Loucy (cell line): Measurements from ENCODE around the gene BPIFB2.

Experiments used
- H2AFZ ChIP-seq: fragments of 200-600 bp; sonication (generic); 2 replicates; pipeline ENCODE4 v1.6.0; 2016; ENCODE audit warnings: antibody characterized with exemption, mild to moderate bottlenecking, low read length, moderate library complexity
- H3F3A ChIP-seq: fragments of 200-600 bp; 2 replicates; pipeline ENCODE4 v1.6.0; 2016; ENCODE audit warnings: antibody characterized with exemption, low read depth, mild to moderate bottlenecking
- H3K27me3 ChIP-seq: fragments of 200-600 bp; sonication (generic); 2 replicates; pipeline ENCODE4 v1.6.1; 2014; ENCODE audit warnings: low read length, mild to moderate bottlenecking; ENCODE audit not compliant: insufficient read depth, poor library complexity, severe bottlenecking
- H3K36me3 ChIP-seq: fragments of 200-600 bp; sonication (generic); 2 replicates; pipeline ENCODE4 v1.6.1; 2016; ENCODE audit warnings: low read length; ENCODE audit not compliant: insufficient read depth
- H3K4me1 ChIP-seq: fragments of 200-600 bp; sonication (generic); 2 replicates; pipeline ENCODE4 v1.5.1; 2014; ENCODE audit warnings: low read length, mild to moderate bottlenecking; ENCODE audit not compliant: insufficient read depth, poor library complexity, severe bottlenecking
- H3K4me2 ChIP-seq: fragments of 200-600 bp; sonication (generic); 2 replicates; pipeline ENCODE4 v1.6.0; 2014; ENCODE audit warnings: antibody characterized with exemption, low read length, low read depth, mild to moderate bottlenecking; ENCODE audit not compliant: poor library complexity, severe bottlenecking
- H3K4me3 ChIP-seq: fragments of 200-600 bp; sonication (generic); 2 replicates; pipeline ENCODE4 v1.5.1; 2014; ENCODE audit warnings: low read length, mild to moderate bottlenecking, mixed read lengths; ENCODE audit not compliant: poor library complexity, severe bottlenecking
- H3K79me2 ChIP-seq: fragments of 200-600 bp; sonication (generic); 2 replicates; pipeline ENCODE4 v1.6.1; 2014; ENCODE audit warnings: low read length; ENCODE audit not compliant: insufficient read depth
- H3K9ac ChIP-seq: fragments of 200-600 bp; sonication (generic); 2 replicates; pipeline ENCODE4 v1.6.0; 2014; ENCODE audit warnings: mild to moderate bottlenecking, low read depth, low read length, moderate library complexity; ENCODE audit not compliant: poor library complexity, severe bottlenecking
- H3K9me2 ChIP-seq: fragments of 200-600 bp; sonication (generic); replicated peaks from 2 replicates; pipeline ENCODE4 v1.6.1; 2016; ENCODE audit warnings: low read depth, low read length, mixed read lengths
- H3K9me3 ChIP-seq: fragments of 200-600 bp; sonication (generic); 2 replicates; pipeline ENCODE4 v1.6.1; 2014; ENCODE audit warnings: mild to moderate bottlenecking, antibody characterized with exemption, low read length, low read depth; ENCODE audit not compliant: insufficient read depth
- H4K20me1 ChIP-seq: fragments of 200-600 bp; sonication (generic); 2 replicates; pipeline ENCODE4 v1.6.0; 2014; ENCODE audit warnings: antibody characterized with exemption, low read length, mild to moderate bottlenecking; ENCODE audit not compliant: insufficient read depth, poor library complexity, severe bottlenecking
- EZH2phosphoT487 ChIP-seq: fragments of 200-600 bp; IDR thresholded peaks from 2 replicates; pipeline ENCODE4 v1.6.1; 2018; ENCODE audit warnings: antibody characterized with exemption, mild to moderate bottlenecking, moderate library complexity, borderline replicate concordance
- TF ChIP-seq, protein P1 (sequence below): fragments of 200-600 bp; sonication (generic); conservative IDR thresholded peaks from 2 replicates; pipeline ENCODE4 v1.5.1; 2014; ENCODE audit warnings: mild to moderate bottlenecking, antibody characterized with exemption, low read length

The BPIFB2 gene

DNA sequence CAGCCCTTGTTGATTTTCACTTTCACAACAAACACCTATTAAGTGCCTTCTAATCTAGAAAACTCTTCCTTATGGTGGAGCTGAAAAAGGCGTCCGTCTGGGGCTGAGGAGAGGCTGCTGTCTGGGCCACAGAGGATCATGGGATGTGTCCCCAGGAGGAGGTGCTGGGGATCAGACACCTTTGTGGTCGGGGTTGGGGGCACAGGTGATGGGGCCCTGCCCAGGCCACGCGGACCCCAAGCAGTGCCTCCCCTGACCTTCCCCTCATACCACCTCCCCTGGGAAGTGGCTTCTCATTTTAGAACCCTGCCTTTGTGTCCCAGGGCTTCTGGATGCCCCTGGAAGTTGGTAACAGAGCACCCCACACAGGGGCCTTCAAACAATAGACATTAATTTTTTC, 44.3 kb upstream of the BPIFB2 start:
- H3K9ac ChIP-seq: no peak overlapping the region
- no peaks in the 10 kb centered on the region for H3K27me3 ChIP-seq
- H3K4me3 ChIP-seq: no peak overlapping the region

GRCh38 chr20:32964575-32964974, 42.9 kb upstream of the BPIFB2 start:
- no peak for TF ChIP-seq EZH2phosphoT487
- TF ChIP-seq, protein P1, sequence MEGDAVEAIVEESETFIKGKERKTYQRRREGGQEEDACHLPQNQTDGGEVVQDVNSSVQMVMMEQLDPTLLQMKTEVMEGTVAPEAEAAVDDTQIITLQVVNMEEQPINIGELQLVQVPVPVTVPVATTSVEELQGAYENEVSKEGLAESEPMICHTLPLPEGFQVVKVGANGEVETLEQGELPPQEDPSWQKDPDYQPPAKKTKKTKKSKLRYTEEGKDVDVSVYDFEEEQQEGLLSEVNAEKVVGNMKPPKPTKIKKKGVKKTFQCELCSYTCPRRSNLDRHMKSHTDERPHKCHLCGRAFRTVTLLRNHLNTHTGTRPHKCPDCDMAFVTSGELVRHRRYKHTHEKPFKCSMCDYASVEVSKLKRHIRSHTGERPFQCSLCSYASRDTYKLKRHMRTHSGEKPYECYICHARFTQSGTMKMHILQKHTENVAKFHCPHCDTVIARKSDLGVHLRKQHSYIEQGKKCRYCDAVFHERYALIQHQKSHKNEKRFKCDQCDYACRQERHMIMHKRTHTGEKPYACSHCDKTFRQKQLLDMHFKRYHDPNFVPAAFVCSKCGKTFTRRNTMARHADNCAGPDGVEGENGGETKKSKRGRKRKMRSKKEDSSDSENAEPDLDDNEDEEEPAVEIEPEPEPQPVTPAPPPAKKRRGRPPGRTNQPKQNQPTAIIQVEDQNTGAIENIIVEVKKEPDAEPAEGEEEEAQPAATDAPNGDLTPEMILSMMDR: no peak
- H3K4me3 ChIP-seq: no peak overlapping the region
- H3K9me2 ChIP-seq: no peaks in the 10 kb centered on the region
- no peaks in the 10 kb centered on the region for H4K20me1 ChIP-seq
- no peaks in the 10 kb centered on the region for H3K36me3 ChIP-seq
- peaks cover 47% of the 10 kb centered on the region for H3K4me1 ChIP-seq
- no peak overlapping the region for H3K4me2 ChIP-seq
- H3F3A ChIP-seq: no peaks in the 10 kb centered on the region
- H3K9ac ChIP-seq: no peak overlapping the region
- H2AFZ ChIP-seq: no peak overlapping the region
- H3K9me3 ChIP-seq: no peaks in the 10 kb centered on the region
- no peaks in the 10 kb centered on the region for H3K79me2 ChIP-seq
- no peaks in the 10 kb centered on the region for H3K27me3 ChIP-seq

More for the DNA sequence above, 44.3 kb upstream of the BPIFB2 start:
- H2AFZ ChIP-seq: 0 out of 2 replicates have a peak overlapping the region, but pooled peaks have one; percentile 10
- H3K79me2 ChIP-seq: no peaks in the 10 kb centered on the region
- peaks cover 35% of the 10 kb centered on the region for H3K4me1 ChIP-seq
- TF ChIP-seq EZH2phosphoT487: no peak
- TF ChIP-seq, protein P1: no peak
- no peaks in the 10 kb centered on the region for H4K20me1 ChIP-seq
- no peaks in the 10 kb centered on the region for H3K9me3 ChIP-seq
- H3F3A ChIP-seq: no peaks in the 10 kb centered on the region
- no peak overlapping the region for H3K4me2 ChIP-seq
- H3K9me2 ChIP-seq: no peaks in the 10 kb centered on the region
- no peaks in the 10 kb centered on the region for H3K36me3 ChIP-seq

GRCh38 chr20:32965115-32965514, 42.4 kb upstream of the BPIFB2 start:
- H2AFZ ChIP-seq: no peak overlapping the region; the same call in 1 of the 2 replicates
- TF ChIP-seq, protein P1: no peak
- no peak for TF ChIP-seq EZH2phosphoT487

More at GRCh38 chr20:32965115-32965514, 42.4 kb upstream of the BPIFB2 start:
- no peaks in the 10 kb centered on the region for H3K36me3 ChIP-seq
- H4K20me1 ChIP-seq: no peaks in the 10 kb centered on the region
- peak overlapping the region; percentile 65 for H3K4me2 ChIP-seq
- peaks cover 53% of the 10 kb centered on the region for H3K4me1 ChIP-seq
- no peaks in the 10 kb centered on the region for H3K9me3 ChIP-seq
- H3K4me3 ChIP-seq: no peak overlapping the region
- no peaks in the 10 kb centered on the region for H3K79me2 ChIP-seq
- H3F3A ChIP-seq: peaks cover 2% of the 10 kb centered on the region; the same call in 1 of the 2 replicates
- H3K9me2 ChIP-seq: no peaks in the 10 kb centered on the region
- peak overlapping the region; percentile 63 for H3K9ac ChIP-seq
- H3K27me3 ChIP-seq: no peaks in the 10 kb centered on the region
